HG02981 (cell line): ENCODE measurements around the gene PPP2R5E.

Source experiments
- ATAC-seq: cut with Tn5 transposase; IDR thresholded peaks from one replicate; pipeline ENCODE4 v1.9.1; 2021; ENCODE audit warnings: mild to moderate bottlenecking, moderate library complexity; ENCODE audit not compliant: unreplicated experiment

PPP2R5E gene

DNA sequence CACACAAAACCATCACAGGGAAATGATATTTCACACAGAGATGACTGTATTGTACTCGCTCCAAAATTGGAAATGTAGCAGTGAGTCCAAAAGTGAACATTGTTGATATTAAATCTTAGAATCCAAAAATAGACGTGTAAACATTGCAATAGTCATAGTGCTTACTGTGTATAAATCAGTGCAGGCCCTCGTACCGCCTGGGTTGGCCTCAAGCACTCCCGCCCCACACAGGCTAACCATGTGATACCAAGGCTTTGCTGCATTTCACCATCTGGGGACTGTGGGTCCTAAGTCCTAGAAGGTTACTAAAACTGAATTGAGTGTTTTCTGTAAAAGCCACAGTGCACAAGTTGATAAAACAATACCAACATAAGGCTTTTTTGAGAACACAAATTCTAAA, 107.3 kb downstream of the PPP2R5E start:
- no peak for ATAC-seq

DNA sequence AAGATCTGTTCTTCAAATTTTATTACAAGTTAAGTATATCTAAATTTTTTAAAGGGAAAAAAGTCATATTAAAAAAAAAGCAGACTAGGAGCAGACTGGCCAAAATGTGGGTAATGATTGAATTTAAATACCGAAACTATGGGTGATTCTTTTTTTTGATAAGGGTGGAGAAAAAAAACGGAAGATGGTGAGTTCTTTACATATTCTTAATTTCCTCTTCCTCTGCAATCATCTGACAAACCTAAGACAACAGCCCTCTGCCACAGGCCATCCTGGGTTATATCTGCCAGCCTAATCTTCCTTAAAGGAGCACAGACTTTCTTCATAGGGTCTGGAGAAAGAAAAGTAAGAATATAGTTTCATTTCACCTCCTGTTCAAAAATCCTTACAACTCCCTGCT, 108.0 kb downstream of the PPP2R5E start:
- no peak for ATAC-seq

DNA sequence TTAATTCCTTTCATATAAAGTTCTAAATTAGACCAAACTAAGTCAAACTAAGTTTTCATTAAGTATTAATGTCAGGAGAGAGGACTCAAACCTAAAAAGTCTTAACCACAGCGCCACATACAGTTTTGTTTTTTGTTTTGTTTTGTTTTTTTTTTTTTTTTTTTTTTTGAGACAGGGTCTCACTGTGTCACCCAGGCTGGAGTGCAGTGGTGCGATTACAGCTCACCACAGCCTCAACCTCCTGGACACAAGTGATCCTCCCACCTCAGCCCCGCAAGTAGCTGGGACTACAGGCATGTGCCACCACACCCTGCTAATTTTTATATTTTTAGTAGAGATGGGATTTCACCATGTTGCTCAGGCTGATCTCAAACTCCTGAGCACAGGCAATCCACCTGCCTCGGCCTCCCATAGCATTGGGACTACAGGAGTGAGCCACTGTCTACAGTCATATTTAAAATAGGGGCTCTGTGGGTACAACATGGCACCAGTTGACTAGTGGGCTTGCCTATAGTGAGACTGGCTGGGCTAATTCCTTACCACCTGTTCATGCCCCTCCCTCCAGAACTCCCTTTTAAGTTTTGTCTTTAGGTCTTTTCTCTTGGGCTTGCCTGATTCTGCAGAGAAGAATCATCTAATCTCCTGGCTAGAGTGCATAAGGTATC, 110.2 kb downstream of the PPP2R5E start:
- no peak for ATAC-seq

GRCh38 chr14:63432228-63432627, 110.9 kb downstream of the PPP2R5E start:
- ATAC-seq = no peak

DNA sequence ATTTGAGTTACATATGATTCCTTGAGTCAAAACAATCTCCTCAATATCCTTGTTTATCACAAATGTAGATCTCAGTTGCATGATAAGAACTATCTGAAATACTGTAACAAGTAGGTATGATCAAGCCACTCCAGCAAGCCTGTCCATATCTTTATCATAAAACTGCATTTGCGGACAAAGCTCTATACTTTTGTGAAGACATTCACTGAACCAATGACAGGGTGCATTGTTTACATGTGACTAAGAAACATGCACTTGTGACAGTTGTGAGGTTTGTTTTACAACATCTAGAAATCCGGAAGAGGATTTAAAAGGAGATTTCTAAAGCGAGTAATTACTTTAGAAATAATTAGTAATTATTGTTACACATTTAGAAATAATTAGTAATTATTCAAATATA, 111.7 kb downstream of the PPP2R5E start:
- no peak for ATAC-seq

GRCh38 chr14:63428486-63428885, 114.7 kb downstream of the PPP2R5E start:
- no peak for ATAC-seq

DNA sequence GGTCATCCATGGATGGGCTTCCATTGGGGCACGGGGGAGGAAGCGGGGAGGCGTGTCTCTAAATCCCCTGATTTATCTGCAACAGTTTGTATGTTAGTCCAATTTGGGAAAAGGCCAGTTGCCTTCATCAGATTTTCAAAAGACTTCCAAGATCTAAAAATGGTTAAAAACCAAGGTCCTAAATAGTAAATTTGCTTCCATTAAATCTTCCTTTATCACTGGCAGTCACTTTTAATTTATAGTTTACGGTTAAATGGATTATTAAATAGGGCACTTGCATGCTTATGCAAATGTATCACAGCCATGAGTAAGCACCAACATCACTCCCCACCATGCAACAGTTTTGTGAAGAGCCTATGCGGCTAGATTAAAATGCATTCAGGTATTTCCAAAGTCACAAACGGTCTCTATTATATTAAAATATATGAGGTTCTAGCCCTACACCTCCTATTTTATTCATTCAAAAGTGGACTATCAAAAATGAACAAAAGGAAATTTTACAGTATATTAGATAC, 116.3 kb downstream of the PPP2R5E start:
- ATAC-seq = no peak

GRCh38 chr14:63423889-63424288, 119.3 kb downstream of the PPP2R5E start:
- ATAC-seq = no peak

DNA sequence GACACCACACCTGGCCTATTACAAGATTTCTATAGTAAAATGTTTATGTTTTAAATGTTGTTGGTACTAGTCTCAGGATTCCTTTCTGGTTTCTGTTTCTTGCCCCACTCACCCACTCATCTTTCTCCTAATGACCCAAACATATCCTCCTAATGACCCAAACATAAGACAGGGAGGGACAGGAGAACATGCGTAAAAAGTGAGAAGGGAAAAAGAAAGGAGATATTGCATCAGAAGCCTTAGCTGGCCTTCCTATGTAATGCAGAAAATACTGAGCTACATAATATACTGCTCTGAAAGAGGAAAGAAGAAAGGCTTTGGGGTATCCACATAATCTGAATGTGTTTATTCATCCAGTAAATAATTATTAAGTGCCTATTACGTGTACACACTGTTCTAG, 119.8 kb downstream of the PPP2R5E start:
- no peak for ATAC-seq

DNA sequence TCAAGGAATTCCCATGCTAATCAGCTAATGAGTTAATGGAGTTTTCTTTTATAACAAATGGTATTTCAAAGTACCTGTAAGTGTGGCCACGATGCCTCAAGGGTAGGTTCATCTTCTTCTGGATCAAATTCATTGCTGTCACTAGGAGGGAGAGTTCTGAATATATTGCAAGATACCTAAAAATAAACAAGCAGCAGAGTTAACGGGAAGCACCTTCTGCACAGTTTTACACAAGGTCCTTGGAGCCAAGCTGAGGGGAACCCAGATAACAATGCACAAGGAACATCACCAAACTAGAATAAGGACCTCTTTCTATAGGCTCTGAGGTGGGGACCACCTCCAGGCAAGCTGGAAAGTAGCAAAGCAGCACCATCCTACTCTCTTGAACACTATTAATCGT, 121.3 kb downstream of the PPP2R5E start:
- ATAC-seq = no peak

DNA sequence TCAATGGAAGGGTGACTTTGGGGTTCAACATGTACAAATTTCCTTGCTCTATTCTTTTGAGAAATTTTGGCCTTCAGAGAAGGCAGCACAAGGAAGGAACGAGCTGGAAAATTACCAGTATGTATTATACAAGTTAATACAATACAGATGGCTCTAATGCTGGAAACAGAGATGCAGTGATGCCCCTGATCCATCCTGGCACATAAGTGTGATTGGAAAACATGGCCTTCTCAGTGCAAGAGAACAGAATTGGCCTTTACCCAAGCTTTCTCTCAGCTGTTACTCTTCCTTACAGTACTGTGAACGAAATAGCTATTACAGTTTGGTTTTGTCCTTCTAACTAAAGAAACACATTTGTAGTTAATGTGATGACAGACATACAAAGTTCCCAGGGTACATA, 122.0 kb downstream of the PPP2R5E start:
- no peak for ATAC-seq

DNA sequence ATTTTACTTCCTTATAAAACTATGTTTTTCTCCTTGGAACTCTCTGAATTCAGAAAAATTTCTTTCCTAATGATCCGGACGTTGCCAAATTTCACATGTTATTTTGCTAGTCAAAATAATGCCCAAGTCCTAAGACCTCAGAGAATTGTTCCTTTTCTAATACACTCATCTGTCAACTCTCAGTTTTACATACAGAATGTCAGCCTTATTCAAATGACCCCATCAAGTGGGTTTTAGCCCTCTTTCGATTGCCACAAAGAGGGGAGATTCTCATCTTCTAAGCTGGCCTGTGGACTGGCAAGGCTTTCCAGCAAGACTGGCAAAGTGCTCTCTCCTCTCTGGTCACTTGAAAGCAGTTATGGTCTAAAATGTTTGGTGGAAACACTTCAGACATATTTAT, 125.2 kb downstream of the PPP2R5E start:
- ATAC-seq = no peak

DNA sequence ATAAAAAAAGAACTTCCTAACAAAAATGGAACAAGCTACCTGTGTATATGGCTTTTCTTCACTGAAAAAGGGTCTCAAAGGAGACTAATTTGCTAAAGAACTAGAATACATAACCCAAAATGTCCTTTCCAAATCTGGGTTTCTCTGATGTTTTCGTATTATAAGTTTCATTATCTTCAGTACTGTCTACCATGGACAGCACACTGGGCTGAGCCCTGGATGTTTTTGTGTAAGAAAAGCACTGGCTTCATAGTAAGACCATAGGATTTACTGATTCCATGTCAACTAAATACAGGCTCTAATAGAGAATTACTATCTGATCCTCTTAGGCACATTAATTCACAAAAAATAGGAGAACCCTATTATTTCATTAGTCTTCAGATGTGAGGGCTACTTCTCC, 130.2 kb downstream of the PPP2R5E start:
- no peak for ATAC-seq

DNA sequence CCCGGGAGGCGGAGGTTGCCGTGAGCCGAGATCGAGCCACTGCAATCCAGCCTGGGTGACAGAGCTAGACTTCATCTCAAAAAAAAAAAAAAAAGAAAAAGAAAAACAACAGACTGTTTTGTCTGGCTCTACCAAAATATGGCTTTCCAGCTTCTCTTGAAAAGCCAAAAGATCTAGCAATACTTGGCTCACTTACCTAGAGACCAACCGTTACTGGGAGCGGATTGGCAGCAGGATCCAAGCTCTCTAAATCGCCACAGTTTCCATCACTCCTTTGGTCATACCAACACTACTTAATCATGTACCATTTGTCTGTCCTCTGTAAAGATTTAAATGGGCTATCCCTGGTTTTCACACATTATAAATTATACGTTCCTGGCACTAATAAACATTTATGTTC, 136.8 kb downstream of the PPP2R5E start:
- no peak for ATAC-seq

DNA sequence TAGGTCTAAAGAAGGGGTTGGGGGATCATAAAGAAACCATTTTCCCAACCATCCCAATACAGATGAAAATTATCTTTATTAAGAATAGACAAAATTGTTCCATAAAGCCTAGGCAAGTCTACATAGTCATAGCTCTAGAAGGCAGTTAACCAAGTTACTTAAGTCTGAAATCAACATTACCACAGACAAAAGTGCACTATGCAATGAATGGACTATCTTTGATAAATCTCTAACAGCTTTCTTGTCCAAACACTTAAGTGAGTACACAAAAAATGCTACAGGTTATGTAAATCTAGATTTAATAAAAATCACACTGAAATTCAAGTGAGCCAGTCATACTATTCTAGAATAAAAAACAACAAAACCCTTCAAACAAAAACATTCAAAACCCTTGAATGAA, 137.5 kb downstream of the PPP2R5E start:
- no peak for ATAC-seq

DNA sequence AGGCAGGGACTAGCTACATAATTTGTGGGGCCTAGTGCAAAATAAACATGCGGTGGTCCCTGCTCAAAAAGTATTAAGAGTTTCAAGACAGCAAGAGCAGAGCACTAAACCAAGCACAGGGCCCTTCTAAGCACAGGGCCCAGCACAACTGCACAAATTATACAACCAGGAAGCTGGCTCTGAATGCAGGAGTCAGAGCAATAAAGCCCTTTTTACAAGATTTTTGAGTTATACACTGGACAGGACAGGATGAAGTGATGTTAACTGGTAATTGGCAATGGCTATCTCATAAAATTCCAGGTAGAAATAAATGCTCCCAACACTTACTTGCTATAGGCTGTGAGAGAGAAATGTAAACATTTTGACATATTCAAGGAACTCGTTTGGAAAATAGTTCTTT, 138.3 kb downstream of the PPP2R5E start:
- no peak for ATAC-seq

GRCh38 chr14:63401646-63402045, 141.5 kb downstream of the PPP2R5E start:
- no peak for ATAC-seq

GRCh38 chr14:63398952-63399351, 144.2 kb downstream of the PPP2R5E start:
- no peak for ATAC-seq

GRCh38 chr14:63394841-63395240, 148.3 kb downstream of the PPP2R5E start:
- ATAC-seq = no peak

DNA sequence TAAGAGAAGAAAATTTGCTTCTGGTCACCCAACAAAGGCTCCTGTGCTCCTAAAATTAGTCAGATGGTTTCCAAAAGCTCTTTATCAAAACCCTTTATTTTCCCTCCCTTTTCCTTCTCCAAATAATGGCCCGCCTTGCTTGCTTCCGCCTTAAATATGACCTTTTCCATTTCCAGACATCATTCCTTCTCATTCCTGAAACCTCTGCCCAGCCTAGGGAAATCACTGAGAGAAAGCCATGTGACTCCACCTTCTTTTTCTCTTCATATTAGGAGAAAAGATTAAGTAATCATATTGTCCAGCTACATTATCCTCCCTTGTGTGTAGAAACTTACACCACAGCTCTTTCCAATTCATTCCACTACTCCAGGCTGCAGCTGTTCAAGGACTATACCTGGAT, 148.7 kb downstream of the PPP2R5E start:
- no peak for ATAC-seq

DNA sequence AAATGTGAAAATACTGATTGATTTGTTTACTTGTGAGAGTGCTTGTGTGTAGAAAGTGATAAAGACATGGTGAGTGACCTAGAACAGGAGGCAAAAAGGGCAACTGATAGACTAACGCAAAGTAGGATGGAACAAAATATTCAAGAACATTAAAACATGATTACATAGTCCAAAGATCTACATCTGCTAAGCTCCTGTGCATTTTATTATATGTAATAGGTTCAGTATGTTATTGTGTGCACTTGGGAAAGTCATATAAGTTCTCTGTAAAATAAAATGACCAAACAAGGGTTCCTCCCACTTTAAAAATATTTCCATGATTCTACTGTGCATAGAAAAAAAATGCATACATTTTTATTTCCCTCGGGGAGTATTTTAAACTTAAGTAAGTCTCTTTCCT, 150.2 kb downstream of the PPP2R5E start:
- no peak for ATAC-seq

DNA sequence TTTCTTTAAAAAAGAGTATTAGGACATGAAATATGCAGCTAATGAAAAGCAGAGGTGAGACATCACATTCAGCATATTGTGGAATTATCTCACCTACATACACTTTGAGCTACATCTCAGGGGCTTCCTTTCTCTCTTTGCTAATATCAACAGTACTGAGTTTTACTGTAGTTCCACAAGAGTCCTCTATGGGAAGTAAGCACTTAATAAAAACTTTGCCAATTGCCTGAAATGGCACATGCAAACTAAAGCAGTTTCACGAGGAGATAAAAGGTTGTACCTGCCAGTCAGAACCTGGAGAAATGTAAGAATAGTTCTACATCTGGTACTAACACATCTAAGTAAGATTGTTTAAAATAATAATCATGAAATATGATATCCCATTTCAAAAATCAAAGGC, 150.9 kb downstream of the PPP2R5E start:
- no peak for ATAC-seq

- ATAC-seq = peak; percentile 78
These were observed 154.3 kb downstream of the PPP2R5E start for GRCh38 chr14:63388766-63389431.
